IPS-11a (cell line): ENCODE measurements around the gene NFKBIE.

ENCODE experiments used
- H3K4me3 ChIP-seq: one replicate; pipeline ENCODE4 v1.5.1; 2013; ENCODE audit warnings: low read depth, low read length, control low read depth

The NFKBIE gene

DNA sequence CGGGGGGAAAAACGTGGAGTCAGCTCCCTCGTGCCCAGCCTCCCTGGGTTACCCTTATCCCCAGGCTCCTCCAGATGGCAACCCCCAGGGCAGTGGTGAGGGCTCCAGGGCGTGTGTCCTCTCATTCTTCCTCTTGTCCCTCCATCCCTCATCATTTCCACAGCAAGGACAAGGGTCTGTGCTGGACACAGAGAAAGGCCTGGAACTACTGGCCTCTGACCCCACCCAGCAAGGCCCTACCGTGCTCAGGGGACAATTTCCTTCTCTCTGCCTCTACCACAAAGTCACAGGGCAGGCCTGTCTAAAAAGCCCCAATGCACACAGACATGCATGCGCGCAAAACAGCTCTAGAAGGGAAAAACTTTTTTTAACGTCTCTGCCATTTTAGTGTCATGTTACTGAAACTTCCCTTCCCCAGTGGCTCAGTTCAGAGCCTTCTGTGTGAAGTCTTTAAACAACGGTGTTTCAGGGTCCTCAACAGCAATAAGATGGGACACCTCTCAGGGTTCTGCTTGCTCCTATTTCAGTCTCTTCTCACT lies 7.0 kb downstream of the NFKBIE start:
- H3K4me3 ChIP-seq = no peak overlapping the region

DNA sequence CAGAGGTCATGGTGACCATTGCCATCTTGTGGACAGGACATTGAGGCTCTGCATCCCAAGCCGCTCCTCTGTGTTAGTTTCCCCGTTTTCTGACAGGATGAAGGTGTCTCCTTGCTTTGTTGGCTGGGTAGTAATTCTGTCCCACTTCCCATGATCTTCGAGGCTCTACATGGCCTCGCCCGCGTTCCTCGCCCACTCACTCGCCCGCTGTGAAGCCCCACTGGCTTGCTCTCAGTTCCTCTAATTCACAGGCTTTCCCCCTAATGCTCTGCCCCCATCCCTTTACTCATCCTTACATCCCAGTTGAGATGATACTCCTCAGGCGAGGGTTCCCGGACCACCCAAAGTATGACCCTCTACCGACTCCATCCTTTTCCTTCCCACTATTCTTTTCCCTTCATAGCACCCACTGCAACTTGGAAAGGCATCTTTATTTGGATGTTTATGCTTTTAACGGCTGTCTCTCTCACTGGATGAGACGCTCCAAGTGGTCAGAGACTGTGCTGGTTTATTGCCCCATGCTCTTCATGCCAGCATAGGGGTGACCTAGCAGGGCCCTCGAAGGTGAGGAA lies 7.5 kb downstream of the NFKBIE start:
- peak overlapping the region; percentile 40 for H3K4me3 ChIP-seq

DNA sequence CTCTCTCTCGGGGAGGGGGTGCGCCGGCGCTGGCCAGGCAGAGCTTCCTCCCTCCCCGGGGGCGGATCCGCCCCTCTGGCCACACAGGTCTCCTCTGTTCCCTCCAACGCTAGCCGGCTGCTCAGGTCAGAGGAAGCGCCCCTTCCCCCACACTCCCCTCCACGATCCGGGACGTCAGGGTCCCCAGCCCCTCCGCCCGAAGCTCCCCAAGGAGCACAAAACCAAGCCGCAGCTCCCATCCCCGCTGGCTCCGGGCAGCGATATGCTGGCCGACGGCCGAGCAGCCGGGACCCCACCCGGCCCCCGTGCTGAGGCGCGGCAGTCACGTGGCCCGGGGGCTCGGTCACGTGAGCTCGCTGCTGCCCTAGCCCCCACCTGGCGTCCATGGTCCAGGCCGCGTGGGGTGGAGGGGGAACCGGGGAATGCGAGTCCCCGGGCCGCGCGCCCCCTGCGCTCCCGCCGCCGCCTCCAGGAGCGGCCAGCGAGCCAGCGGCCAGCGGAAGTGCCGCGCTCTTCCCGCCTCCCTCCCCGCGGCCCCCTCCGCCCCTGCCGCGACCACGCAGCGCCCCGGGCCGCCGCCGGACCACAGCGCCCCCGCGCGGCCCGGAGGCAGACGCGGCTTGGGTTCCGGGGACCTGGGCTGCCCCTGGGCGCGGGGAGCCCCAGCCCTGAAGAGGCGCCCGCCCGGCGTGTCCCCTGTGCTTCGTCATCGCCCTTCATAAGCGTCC lies 8.2 kb downstream of the NFKBIE start, which contains the start of gene SLC35B2:
Gene SLC35B2, minus strand, starts transcription at position 504 of the 728 bp plus-strand sequence. Its CDS starts 118 bp downstream, at position 386.
- peak within 1 kb of the TSS; percentile 61 for H3K4me3 ChIP-seq

DNA sequence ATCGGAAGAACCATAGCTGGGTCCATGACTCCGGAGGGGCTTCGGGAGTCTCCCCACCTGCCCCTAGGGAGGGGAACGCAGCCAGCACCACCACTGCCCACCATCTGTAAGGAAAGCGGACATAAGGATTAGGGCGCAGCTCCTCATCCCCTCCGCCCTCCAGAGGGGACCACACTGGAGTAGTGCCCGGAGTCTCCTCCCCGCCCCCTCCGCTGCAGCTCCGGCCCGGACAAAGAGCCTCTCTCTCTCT lies 8.7 kb downstream of the NFKBIE start:
- H3K4me3 ChIP-seq = peak overlapping the region; percentile 61

DNA sequence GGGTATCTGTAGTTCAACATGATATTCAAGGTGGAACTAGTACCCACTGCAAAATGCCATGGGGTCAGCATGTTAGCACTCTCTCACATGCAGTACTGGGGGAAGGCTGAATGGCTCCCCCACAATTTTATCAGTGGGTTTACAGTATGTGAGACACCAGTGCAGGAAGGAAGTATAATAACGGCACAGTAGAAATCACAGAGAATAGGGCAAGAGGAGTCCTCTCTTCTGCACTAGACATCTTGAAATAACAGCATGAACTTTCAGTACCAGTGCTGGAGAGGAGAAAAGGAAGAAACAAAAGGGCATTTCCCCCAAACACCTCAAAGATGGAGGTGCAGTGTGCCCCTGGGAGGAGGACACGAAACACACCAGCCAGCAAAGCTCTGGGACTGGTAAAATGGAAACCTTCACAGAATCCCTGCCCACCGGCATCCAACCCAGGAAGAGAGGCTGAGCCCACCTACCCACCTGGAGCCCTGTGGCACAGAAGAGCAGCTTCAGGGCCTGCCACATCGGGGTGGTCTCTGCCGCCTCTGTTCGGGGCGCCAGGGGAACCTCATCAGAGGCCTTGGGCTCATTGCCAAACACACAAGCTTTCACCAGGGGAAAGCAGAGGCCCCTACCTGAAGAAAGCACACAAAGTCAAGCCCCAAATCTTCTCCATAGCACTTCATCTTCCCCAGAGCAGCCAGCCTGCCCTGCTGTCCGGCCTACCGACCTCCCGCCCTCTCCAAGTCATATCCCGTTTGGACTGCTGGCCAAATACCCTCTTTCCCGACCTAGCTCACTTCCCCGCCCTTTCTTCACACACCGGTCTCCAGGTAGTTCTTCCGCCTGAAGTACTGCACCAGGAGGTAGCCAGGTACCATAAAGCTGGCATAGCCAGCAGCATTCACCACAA lies 9.2 kb downstream of the NFKBIE start:
- H3K4me3 ChIP-seq = peak overlapping the region; percentile 61

DNA sequence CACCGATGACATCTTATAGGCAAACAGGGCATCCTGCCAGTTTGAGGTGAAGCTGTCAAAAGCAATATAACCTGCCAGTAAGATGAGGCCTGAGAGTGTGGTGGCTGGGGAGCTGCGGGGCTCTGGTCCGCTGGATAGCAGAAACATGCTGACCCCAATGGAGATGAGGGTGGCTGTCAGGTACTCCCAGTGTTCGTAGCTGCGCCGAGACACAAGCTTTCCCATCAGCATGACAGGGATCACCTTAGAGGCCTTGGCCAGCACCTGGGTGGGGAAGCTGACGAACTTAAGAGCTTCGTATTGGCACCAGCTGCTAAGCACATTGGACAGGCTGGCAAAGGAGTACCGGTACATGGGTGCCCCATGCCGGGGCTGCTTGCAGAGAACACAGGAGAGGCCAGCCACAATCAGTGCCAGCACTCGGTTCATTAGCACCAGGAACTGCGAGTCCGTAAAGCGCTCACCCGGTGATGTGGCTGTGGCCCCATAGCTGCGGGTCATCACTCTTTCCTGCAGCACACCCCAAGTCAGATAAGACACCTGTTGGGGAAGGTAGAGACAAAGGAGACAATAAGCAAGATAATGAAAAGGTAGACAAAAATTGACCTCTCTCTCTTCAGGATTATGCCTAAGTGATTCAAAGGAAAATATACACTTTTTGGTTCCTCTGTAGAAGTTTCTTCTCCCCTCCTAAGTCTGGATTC lies 10.1 kb downstream of the NFKBIE start:
- H3K4me3 ChIP-seq = no peak overlapping the region

DNA sequence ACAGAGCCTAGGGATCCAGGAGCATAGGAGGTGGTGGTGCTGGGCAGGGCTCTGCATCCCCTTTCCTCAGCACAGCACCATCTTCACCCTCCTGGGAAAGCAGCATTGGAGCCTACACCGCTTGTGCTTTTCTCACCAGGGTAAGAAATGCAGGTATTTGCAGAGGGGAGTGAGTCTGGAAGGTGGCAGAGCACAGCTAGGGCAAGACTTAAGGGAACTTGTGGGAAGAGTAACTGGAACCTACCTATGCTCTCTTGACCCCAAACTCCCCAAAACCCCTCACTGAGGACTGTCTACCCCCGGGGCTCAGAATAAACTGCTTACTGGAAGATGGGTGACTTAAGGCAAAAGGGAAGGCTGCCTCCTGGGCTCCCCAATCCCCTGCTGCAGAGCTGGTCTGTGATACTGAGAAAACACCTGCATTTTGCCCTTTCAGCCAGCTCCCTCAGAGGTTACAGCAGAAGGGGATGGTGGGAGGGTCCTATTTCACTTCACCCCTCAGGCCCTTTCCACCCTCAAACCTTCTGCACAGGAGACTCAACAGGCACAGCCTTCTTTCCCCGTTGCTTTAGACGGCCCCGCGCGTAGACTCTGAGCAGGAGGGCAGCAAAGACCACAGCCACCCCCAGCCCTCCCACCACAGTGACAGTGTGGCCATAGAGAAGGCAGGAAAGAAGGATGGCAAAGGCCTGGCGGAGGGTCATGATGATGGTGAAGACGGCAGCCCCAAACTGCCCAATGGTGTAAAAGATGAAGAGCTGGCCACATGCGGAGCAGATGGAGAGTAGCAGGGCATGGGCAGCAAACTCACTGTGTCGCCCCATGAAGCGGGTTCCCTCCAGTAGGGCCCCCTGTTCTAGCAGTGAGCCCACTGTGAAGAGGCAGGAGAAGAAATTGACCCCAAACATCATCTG lies 10.9 kb downstream of the NFKBIE start:
- no peak overlapping the region for H3K4me3 ChIP-seq

DNA sequence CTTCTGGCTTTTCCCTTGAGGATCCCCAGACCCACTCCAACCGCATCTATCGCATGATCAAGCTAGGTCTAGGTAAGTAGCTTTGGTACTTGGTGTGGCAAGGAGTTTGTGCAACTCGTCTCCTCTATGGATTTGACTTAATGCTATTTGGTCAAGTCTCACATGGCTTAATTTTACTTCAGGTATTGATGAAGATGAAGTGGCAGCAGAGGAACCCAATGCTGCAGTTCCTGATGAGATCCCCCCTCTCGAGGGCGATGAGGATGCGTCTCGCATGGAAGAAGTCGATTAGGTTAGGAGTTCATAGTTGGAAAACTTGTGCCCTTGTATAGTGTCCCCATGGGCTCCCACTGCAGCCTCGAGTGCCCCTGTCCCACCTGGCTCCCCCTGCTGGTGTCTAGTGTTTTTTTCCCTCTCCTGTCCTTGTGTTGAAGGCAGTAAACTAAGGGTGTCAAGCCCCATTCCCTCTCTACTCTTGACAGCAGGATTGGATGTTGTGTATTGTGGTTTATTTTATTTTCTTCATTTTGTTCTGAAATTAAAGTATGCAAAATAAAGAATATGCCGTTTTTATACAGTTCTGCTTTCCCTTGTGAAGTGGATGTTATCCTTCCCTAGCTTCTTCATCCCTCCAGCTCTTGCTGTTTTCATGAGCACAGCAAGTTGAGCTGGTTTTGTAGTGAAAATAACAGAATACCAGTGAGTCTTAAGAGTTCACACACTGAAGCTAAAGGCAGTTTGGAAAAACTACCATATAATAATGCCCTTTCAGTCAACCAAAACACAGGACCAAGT lies 11.8 kb downstream of the NFKBIE start:
- H3K4me3 ChIP-seq = no peak overlapping the region

DNA sequence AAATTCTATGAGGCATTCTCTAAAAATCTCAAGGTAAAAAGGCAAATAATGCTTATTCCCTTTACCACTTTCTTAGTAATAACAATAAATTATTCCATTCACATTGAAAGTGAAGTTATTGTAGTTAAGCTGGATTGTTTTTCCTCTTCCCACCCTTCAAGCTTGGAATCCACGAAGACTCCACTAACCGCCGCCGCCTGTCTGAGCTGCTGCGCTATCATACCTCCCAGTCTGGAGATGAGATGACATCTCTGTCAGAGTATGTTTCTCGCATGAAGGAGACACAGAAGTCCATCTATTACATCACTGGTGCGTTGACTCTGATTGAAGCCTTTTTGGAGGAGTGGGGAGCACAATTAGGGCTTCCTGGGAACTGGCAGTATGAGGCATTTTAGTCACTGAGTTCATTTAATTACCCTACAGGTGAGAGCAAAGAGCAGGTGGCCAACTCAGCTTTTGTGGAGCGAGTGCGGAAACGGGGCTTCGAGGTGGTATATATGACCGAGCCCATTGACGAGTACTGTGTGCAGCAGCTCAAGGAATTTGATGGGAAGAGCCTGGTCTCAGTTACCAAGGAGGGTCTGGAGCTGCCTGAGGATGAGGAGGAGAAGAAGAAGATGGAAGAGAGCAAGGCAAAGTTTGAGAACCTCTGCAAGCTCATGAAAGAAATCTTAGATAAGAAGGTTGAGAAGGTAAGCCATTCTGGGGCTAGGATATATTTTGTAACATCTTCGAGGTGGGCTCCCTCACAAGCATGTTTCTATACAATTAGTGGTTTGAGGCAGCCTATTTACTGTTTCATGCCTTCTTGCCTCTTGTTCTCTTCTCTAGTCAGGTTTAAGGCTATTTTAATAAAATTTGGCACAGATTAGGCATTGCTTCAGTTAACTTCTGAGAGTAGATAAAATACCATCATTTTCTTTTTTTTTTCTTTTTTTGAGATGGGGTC lies 13.5 kb downstream of the NFKBIE start:
- no peak overlapping the region for H3K4me3 ChIP-seq

DNA sequence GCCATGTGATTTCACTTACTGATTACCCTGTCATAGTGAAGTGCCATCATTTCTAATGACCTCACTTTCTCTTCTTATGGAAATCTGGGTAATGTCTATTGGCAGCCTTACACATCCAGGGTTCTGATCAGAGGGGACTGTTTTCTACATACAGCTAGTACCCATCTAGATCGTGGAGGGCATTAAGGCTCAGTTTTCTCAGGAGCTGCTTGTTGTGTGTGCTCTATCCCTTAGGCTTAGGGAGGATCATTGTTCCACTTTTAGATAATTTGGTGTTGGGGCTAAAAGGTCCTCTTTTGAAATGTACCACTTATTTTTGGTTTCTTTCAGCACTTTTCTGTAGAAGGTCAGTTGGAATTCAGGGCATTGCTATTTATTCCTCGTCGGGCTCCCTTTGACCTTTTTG lies 14.6 kb downstream of the NFKBIE start:
- no peak overlapping the region for H3K4me3 ChIP-seq

DNA sequence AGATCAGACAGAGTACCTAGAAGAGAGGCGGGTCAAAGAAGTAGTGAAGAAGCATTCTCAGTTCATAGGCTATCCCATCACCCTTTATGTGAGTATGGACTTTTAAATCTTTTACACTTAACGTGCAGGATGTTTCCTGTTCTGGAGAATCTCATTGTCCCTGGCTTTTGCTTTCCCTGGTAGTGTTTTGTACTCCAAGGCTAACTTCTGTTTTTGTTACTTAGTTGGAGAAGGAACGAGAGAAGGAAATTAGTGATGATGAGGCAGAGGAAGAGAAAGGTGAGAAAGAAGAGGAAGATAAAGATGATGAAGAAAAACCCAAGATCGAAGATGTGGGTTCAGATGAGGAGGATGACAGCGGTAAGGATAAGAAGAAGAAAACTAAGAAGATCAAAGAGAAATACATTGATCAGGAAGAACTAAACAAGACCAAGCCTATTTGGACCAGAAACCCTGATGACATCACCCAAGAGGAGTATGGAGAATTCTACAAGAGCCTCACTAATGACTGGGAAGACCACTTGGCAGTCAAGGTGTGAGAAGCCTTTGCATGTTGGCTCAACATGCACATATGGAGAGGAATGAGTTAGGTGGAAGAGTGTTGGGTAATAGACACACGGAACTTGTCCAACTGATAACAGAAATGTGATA lies 15.2 kb downstream of the NFKBIE start:
- H3K4me3 ChIP-seq = no peak overlapping the region

DNA sequence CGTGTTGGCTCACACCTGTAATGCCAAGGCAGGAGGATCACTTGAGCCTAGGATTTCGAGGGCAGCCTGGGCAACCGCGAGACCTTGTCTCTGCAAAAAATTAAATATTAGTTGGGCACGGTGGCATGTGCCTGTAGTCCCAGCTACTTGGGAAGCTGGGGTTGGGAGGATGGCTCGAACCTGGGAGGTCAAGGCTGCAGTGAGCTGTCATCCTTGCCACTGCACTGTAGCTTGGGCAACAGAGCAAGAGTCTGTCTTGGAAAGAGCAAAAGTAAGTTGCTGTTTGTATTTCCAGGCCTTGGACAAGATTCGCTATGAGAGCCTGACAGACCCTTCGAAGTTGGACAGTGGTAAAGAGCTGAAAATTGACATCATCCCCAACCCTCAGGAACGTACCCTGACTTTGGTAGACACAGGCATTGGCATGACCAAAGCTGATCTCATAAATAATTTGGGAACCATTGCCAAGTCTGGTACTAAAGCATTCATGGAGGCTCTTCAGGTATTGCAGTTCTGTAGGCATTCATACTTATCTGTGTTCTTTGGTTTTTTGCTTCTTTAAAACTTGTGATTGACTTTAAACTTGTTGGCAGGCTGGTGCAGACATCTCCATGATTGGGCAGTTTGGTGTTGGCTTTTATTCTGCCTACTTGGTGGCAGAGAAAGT lies 16.1 kb downstream of the NFKBIE start:
- peak overlapping the region; percentile 99 for H3K4me3 ChIP-seq

DNA sequence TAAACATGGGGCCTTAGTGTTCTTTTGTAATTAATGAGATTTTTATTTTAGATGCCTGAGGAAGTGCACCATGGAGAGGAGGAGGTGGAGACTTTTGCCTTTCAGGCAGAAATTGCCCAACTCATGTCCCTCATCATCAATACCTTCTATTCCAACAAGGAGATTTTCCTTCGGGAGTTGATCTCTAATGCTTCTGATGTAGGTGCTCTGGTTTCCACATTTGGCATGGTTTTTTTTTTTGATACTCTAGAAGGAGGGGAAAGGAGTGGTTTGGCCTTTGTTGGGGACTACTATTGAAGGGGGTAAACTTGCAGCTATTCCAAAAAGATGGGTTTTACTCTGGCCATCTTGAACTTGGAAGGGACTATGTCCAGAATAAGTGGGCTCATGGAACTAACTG lies 16.8 kb downstream of the NFKBIE start:
- H3K4me3 ChIP-seq = peak overlapping the region; percentile 99

DNA sequence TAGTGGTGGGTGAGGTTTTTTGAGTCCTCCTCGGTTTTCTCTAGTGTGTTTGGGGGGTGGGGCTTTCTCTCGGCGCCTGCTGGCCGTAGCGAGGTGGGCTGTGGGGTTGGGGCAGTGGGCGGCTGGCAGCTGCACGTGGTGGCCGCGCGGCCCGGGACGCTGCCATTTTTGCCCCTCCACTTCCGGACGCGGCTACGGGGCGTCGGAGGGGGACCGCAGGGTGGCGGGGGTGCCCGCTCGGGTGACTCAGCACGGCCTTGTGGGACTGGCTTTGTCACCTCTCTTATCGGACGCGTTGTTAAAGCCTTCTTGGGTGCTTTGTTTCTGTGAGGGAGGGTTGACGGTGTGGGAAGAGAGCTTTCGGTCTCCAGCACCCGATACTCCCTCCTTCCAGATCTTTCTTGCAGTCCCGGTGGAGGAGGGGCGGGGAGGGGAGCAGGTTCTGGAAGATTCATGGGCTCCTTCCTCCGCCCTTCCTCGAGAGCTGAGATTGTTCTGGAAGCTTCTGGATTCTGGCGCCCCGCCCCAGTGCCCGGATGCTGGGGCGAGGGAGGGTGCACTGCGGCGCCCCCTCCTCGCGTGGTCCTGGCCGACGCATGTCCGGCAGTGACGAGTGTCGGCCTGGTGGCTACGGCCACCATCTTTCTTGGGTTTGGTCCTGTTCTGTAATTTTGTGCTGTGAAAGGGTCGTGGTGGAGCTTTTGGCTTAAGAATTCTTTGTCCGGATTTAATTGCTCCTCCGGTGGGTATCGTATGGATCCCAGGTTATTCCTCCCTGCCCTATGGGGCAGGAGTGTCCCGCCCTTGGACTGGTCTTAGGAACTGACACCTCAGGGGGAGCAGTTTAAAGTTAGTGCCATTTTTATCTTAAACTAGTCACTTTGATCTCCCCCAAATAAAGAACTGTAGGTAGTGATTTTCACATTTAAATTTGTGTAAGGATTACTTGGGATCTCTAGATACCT lies 17.7 kb downstream of the NFKBIE start:
- H3K4me3 ChIP-seq = peak overlapping the region; percentile 99

DNA sequence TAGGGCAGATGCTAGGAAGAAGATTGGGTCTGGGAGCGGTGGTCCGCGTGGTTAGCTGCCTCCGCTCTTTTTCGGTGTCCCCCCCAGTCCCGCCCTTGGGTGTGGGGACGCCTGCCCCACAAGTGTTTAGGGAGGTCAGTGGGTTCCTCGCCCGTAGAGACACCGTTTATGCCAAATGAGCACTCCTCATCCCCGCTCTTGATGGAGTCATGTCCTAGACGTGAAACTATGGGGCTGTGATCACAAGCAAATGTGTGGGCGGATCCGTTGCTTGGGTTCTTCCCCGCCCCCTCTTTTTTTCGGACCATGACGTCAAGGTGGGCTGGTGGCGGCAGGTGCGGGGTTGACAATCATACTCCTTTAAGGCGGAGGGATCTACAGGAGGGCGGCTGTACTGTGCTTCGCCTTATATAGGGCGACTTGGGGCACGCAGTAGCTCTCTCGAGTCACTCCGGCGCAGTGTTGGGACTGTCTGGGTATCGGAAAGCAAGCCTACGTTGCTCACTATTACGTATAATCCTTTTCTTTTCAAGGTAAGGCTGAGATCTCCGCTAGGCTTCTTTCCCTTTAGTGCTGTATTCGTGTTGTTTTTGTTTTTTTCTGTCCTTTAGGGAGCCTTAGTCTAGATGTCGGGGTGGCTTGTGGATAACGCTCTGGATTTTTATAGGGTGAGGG lies 18.6 kb downstream of the NFKBIE start, which contains the start of gene HSP90AB1:
Gene HSP90AB1, plus strand, starts transcription at position 439 of the 675 bp plus-strand sequence. CDS start 1,529 bp downstream, outside the sequence.
- peak within 1 kb of the TSS; percentile 99 for H3K4me3 ChIP-seq
